ENCODE data around the gene EDA2R. TPM values are rescaled to one million over a fixed set of nuclear protein-coding genes. Genes with fewer than 3 reads are reported as not detected.

Gene EDA2R
- total RNA-seq: under 1 TPM; 0.87 to 0.92 TPM

- Mint-ChIP-seq H3K9me3 (no peaks in the 10 kb centered on the region), H3K36me3 (no peaks in the 10 kb centered on the region), H3K27ac (no peak within 1 kb of the TSS), H3K4me1 (peaks cover 7% of the 10 kb centered on the region), H3K27me3 (peaks cover 5% of the 10 kb centered on the region), H3K4me3 (peak within 1 kb of the TSS; percentile 71)
- DNase-seq: peak; percentile 28
Observed at GRCh38 chrX:66638591-66639500, at the start of gene EDA2R. Gene EDA2R, minus strand, starts transcription at chrX:66639078. Its CDS starts 23,058 bp downstream, at chrX:66616020.

- H3K27ac Mint-ChIP-seq: no peak overlapping the region
- H3K36me3 Mint-ChIP-seq: no peaks in the 10 kb centered on the region
Observed at GRCh38 chrX:66684196-66684595, 45.3 kb upstream of the EDA2R start.

GRCh38 chrX:66680451-66680850 lies 41.6 kb upstream of the EDA2R start:
- H3K4me1 Mint-ChIP-seq: no peaks in the 10 kb centered on the region
- no peak overlapping the region for H3K27ac Mint-ChIP-seq
- H3K4me3 Mint-ChIP-seq: no peak overlapping the region
- DNase-seq: no peak
- peaks cover 2% of the 10 kb centered on the region for H3K27me3 Mint-ChIP-seq
- H3K9me3 Mint-ChIP-seq: no peaks in the 10 kb centered on the region
- no peaks in the 10 kb centered on the region for H3K36me3 Mint-ChIP-seq

More at GRCh38 chrX:66684196-66684595, 45.3 kb upstream of the EDA2R start:
- Mint-ChIP-seq H3K9me3 (no peaks in the 10 kb centered on the region), H3K27me3 (no peaks in the 10 kb centered on the region), H3K4me3 (no peak overlapping the region), H3K4me1 (no peaks in the 10 kb centered on the region)
- no peak for DNase-seq

- DNase-seq: no peak
- Mint-ChIP-seq H3K4me3 (no peak overlapping the region), H3K27ac (no peak overlapping the region), H3K36me3 (no peaks in the 10 kb centered on the region), H3K4me1 (no peaks in the 10 kb centered on the region), H3K27me3 (peaks cover 2% of the 10 kb centered on the region), H3K9me3 (no peaks in the 10 kb centered on the region)
Observed at GRCh38 chrX:66677430-66677829, 38.6 kb upstream of the EDA2R start.

- no peaks in the 10 kb centered on the region for H3K36me3 Mint-ChIP-seq
- DNase-seq: no peak
- H3K4me3 Mint-ChIP-seq: no peak overlapping the region
- H3K4me1 Mint-ChIP-seq: no peaks in the 10 kb centered on the region
- H3K9me3 Mint-ChIP-seq: no peaks in the 10 kb centered on the region
- no peak overlapping the region for H3K27ac Mint-ChIP-seq
- peaks cover 2% of the 10 kb centered on the region for H3K27me3 Mint-ChIP-seq
Observed at GRCh38 chrX:66676990-66677389, 38.1 kb upstream of the EDA2R start.

GRCh38 chrX:66676413-66676812 lies 37.5 kb upstream of the EDA2R start:
- DNase-seq: no peak
- no peak overlapping the region for H3K27ac Mint-ChIP-seq

GRCh38 chrX:66675541-66675940 lies 36.7 kb upstream of the EDA2R start:
- no peaks in the 10 kb centered on the region for H3K36me3 Mint-ChIP-seq
- no peak overlapping the region for H3K4me3 Mint-ChIP-seq
- no peak for DNase-seq
- H3K27ac Mint-ChIP-seq: no peak overlapping the region
- peaks cover 2% of the 10 kb centered on the region for H3K27me3 Mint-ChIP-seq
- H3K4me1 Mint-ChIP-seq: no peaks in the 10 kb centered on the region
- H3K9me3 Mint-ChIP-seq: no peaks in the 10 kb centered on the region

More at GRCh38 chrX:66676413-66676812, 37.5 kb upstream of the EDA2R start:
- no peaks in the 10 kb centered on the region for H3K4me1 Mint-ChIP-seq
- H3K4me3 Mint-ChIP-seq: no peak overlapping the region
- no peaks in the 10 kb centered on the region for H3K9me3 Mint-ChIP-seq
- peaks cover 2% of the 10 kb centered on the region for H3K27me3 Mint-ChIP-seq
- H3K36me3 Mint-ChIP-seq: no peaks in the 10 kb centered on the region

GRCh38 chrX:66674506-66674905 lies 35.6 kb upstream of the EDA2R start:
- DNase-seq: no peak
- peaks cover 2% of the 10 kb centered on the region for H3K27me3 Mint-ChIP-seq
- no peaks in the 10 kb centered on the region for H3K36me3 Mint-ChIP-seq
- no peak overlapping the region for H3K27ac Mint-ChIP-seq
- no peaks in the 10 kb centered on the region for H3K4me1 Mint-ChIP-seq
- H3K9me3 Mint-ChIP-seq: no peaks in the 10 kb centered on the region
- no peak overlapping the region for H3K4me3 Mint-ChIP-seq

- H3K27ac Mint-ChIP-seq: no peak overlapping the region
- no peak for DNase-seq
- H3K4me1 Mint-ChIP-seq: no peaks in the 10 kb centered on the region
- no peaks in the 10 kb centered on the region for H3K36me3 Mint-ChIP-seq
- peaks cover 2% of the 10 kb centered on the region for H3K27me3 Mint-ChIP-seq
- H3K4me3 Mint-ChIP-seq: no peak overlapping the region
- H3K9me3 Mint-ChIP-seq: no peaks in the 10 kb centered on the region
Observed at GRCh38 chrX:66672106-66672505, 33.2 kb upstream of the EDA2R start.

GRCh38 chrX:66654411-66654810 lies 15.5 kb upstream of the EDA2R start:
- no peak for DNase-seq
- H3K27me3 Mint-ChIP-seq: peaks cover 9% of the 10 kb centered on the region
- no peaks in the 10 kb centered on the region for H3K9me3 Mint-ChIP-seq
- H3K36me3 Mint-ChIP-seq: no peaks in the 10 kb centered on the region
- no peak overlapping the region for H3K4me3 Mint-ChIP-seq
- no peaks in the 10 kb centered on the region for H3K4me1 Mint-ChIP-seq
- H3K27ac Mint-ChIP-seq: no peak overlapping the region

- peaks cover 7% of the 10 kb centered on the region for H3K4me1 Mint-ChIP-seq
- no peak for DNase-seq
- peaks cover 5% of the 10 kb centered on the region for H3K27me3 Mint-ChIP-seq
- H3K27ac Mint-ChIP-seq: no peak overlapping the region
- H3K36me3 Mint-ChIP-seq: no peaks in the 10 kb centered on the region
- H3K4me3 Mint-ChIP-seq: no peak overlapping the region
- H3K9me3 Mint-ChIP-seq: no peaks in the 10 kb centered on the region
Observed at GRCh38 chrX:66635360-66635759, 3.5 kb downstream of the EDA2R start.

GRCh38 chrX:66634272-66634671 lies 4.6 kb downstream of the EDA2R start:
- no peaks in the 10 kb centered on the region for H3K9me3 Mint-ChIP-seq
- peaks cover 4% of the 10 kb centered on the region for H3K4me1 Mint-ChIP-seq
- H3K36me3 Mint-ChIP-seq: no peaks in the 10 kb centered on the region
- H3K27me3 Mint-ChIP-seq: peaks cover 2% of the 10 kb centered on the region
- no peak overlapping the region for H3K27ac Mint-ChIP-seq
- no peak overlapping the region for H3K4me3 Mint-ChIP-seq
- no peak for DNase-seq

- DNase-seq: no peak
- H3K4me3 Mint-ChIP-seq: no peak overlapping the region
- H3K27me3 Mint-ChIP-seq: no peaks in the 10 kb centered on the region
- H3K4me1 Mint-ChIP-seq: peaks cover 1% of the 10 kb centered on the region
- no peaks in the 10 kb centered on the region for H3K9me3 Mint-ChIP-seq
- H3K36me3 Mint-ChIP-seq: no peaks in the 10 kb centered on the region
- no peak overlapping the region for H3K27ac Mint-ChIP-seq
Observed at GRCh38 chrX:66633541-66633940, 5.3 kb downstream of the EDA2R start.

- Mint-ChIP-seq H3K4me1 (no peaks in the 10 kb centered on the region), H3K9me3 (no peaks in the 10 kb centered on the region), H3K36me3 (no peaks in the 10 kb centered on the region), H3K27me3 (no peaks in the 10 kb centered on the region), H3K27ac (no peak overlapping the region), H3K4me3 (no peak overlapping the region)
- no peak for DNase-seq
Observed at GRCh38 chrX:66632981-66633380, 5.9 kb downstream of the EDA2R start.

GRCh38 chrX:66632473-66632872 lies 6.4 kb downstream of the EDA2R start:
- no peak overlapping the region for H3K4me3 Mint-ChIP-seq
- H3K9me3 Mint-ChIP-seq: no peaks in the 10 kb centered on the region
- DNase-seq: no peak
- no peak overlapping the region for H3K27ac Mint-ChIP-seq
- no peaks in the 10 kb centered on the region for H3K36me3 Mint-ChIP-seq
- H3K27me3 Mint-ChIP-seq: no peaks in the 10 kb centered on the region
- H3K4me1 Mint-ChIP-seq: no peaks in the 10 kb centered on the region

- no peak for DNase-seq
- Mint-ChIP-seq H3K9me3 (no peaks in the 10 kb centered on the region), H3K27ac (no peak overlapping the region), H3K4me3 (no peak overlapping the region), H3K4me1 (peaks cover 2% of the 10 kb centered on the region), H3K36me3 (no peaks in the 10 kb centered on the region), H3K27me3 (no peaks in the 10 kb centered on the region)
Observed at GRCh38 chrX:66625525-66625924, 13.4 kb downstream of the EDA2R start.

Data from activated naive CD8-positive, alpha-beta T cell treated with anti-CD3 and anti-CD28 coated beads for 36 hours (primary cell).